Body of pancreas (tissue), 4 donors: ENCODE results near the gene STX18. TPM values are rescaled to one million over a fixed set of nuclear protein-coding genes. Genes with fewer than 3 reads are reported as not detected.
"Not testable (repeated sequence)": the region's sequence is repeated elsewhere in the genome, so short reads cannot be mapped to it uniquely, and the experiment has no call there.

Experiments used
- ATAC-seq: fragments of 150-250 bp; one replicate; pipeline ENCODE4 v1.9.1; 2016
- DNase-seq, 4 donors: peaks; one replicate each; pipeline ENCODE4 v3.0.0-alpha.2; 2019
- H3K27ac ChIP-seq, 4 donors: fragments of 200-600 bp; sonication (generic); 1 replicate in 3 of 4; 2 replicates in 1 of 4; pipeline versions ENCODE4 v1.5.1 to v1.6.1; 2016 to 2019; ENCODE audit warnings: mild to moderate bottlenecking in 1 of 4, mixed read lengths in 1 of 4, moderate library complexity in 1 of 4
- H3K27me3 ChIP-seq, 2 donors: fragments of 200-600 bp; sonication (generic); one replicate each; pipeline ENCODE4 v1.6.0; 2016; ENCODE audit warnings: mild to moderate bottlenecking in 1 of 2
- H3K36me3 ChIP-seq, 2 donors: fragments of 200-600 bp; sonication (generic); replicated peaks in 1 of 2; 2 replicates each; pipeline ENCODE4 v1.5.1; 2016; ENCODE audit warnings: low read depth in 2 of 2; ENCODE audit not compliant: insufficient read depth in 1 of 2
- H3K4me1 ChIP-seq: fragments of 200-600 bp; sonication (generic); one replicate; pipeline ENCODE4 v1.6.0; 2016
- H3K4me3 ChIP-seq, 2 donors: fragments of 200-600 bp; sonication (generic); 1 replicate in 1 of 2; 2 replicates in 1 of 2; pipeline ENCODE4 v1.5.1; 2016 to 2019
- H3K9me3 ChIP-seq, 3 donors: fragments of 200-600 bp; sonication (generic); 1 replicate in 2 of 3; 2 replicates in 1 of 3; pipeline ENCODE4 v1.5.1; 2016
- CTCF ChIP-seq, 7 experiments: fragments of 450-650 bp in 4 of 7; fragments of 200-600 bp in 3 of 7; sonication (generic) in 3 of 7; IDR thresholded peaks; one replicate each; pipeline ENCODE4 v1.5.1; 2016 to 2019; ENCODE audit warnings: antibody characterized with exemption in 7 of 7
- POLR2A ChIP-seq, 3 donors: fragments of 450-650 bp; IDR thresholded peaks; one replicate each; pipeline ENCODE4 v1.6.1; 2016; ENCODE audit warnings: antibody characterized with exemption in 3 of 3, mild to moderate bottlenecking in 2 of 3
- WGBS, 2 donors: methylation state at CpG; one replicate each; pipeline ENCODE4 v1.1.5; 2017; 5-methylcytosine and 5-hydroxymethylcytosine counted together
- intact Hi-C: fragments of 100-400 bp; cut with DNase I; formaldehyde crosslinking; loops from one replicate; pipeline ENCODE4 v1.15.1; 2023
- total RNA-seq, 2 donors: library from RNA; depleted of rRNA; stranded (reverse); fragments of >200 nt; gene quantifications; one replicate each; pipeline ENCODE4 v1.1.0, GENCODE V29; 2016

Gene STX18
- total RNA-seq, 2 donors from 2014 or later, result 13.5 to 53.4 TPM

DNA sequence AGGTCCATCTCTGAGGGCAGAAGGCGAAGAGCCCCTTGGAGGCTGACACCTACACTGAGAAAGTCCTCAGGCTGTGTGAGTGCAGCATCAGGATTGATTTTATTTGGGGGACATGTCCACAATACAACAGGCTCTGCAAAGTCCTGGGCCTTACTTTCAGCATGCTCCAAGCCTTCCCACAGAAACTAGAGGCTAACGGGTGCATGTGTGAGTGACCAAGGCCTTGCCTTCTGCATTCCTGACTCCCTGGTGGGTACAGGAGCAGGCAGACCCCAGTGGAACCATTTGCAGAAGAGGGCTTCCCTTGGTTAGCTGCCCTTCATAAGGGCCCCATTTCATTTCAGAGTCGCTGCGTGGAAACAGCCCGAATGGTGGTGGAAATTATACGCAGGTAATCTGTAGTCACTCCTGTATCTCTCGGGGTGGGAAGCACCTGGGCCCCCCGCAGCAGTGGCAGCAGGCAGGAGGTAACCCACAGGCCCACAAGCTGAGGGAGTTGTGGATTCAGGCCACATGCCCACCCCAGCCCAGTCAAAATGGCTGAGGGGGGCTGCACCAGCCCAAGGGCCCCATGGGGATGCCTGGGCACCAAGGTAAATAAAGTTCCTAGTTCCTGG is 117.2 kb downstream of the STX18 start:
- no peaks in the 10 kb centered on the region for H3K9me3 ChIP-seq
- H3K27ac ChIP-seq, result no peak overlapping the region
- TF ChIP-seq CTCF (IDR thresholded peaks at IDR 0.05) (no peak), POLR2A (IDR thresholded peaks at IDR 0.05) (no peak)
- no peak for ATAC-seq
- intact Hi-C loops, result no loop called here
- no peaks in the 10 kb centered on the region for H3K27me3 ChIP-seq
- 95 to 97% methylated on average over 8 of the region's 8 CpGs for WGBS, 2 donors
- no peak overlapping the region for H3K4me3 ChIP-seq
- H3K36me3 ChIP-seq, result peaks cover 0 to 29% of the 10 kb centered on the region in 2 donors
- DNase-seq, result no peak
- no peaks in the 10 kb centered on the region for H3K4me1 ChIP-seq

DNA sequence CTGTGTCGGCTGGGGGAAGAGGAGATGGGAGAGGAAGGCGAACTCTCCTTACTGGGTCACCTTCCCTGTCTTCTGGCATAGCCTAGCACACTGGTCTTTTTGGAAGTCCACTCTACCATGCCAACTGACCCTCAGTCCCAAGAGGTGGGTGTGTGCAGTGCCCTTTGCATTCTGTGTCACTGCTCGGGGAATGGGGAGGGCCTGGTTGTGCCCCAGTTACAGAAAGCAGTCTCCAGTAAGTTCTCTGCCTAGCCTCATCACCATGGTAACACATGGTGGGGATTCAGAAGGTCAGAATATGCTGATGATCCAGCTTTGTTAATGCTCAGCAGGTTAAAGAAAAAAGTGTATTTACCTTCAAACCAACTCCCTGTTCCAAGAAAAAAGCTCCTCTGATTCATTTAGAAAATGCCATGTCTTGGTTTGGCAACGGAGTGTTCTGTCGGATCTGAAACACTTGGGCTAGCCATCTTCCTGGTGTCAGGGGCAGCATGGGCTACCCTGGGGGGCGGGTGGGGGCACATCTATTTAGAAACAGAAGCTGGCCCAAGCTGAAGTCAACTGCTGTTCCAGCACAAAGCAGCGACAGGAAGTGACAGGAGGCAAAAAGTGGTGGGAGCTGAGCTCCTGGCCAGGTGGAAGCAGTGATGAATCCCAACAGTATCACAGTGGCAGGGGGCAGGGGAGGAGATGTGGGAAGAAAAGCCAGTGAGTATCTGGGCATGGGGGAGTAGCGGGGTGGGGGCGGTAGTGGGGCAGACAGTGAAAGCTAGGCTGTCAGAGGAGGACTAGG is 117.9 kb downstream of the STX18 start:
- intact Hi-C loops, result no loop called here
- WGBS, 2 donors, result 75 to 80% methylated on average over 8 to 9 of the region's 9 CpGs
- no peak overlapping the region for H3K27ac ChIP-seq
- H3K4me3 ChIP-seq, result no peak overlapping the region
- no peak for TF ChIP-seq CTCF (IDR thresholded peaks at IDR 0.05)
- TF ChIP-seq POLR2A (IDR thresholded peaks at IDR 0.05), result no peak
- no peaks in the 10 kb centered on the region for H3K4me1 ChIP-seq
- DNase-seq (no peak), ATAC-seq (no peak)
- H3K36me3 ChIP-seq, result peaks cover 0 to 36% of the 10 kb centered on the region in 2 donors
- H3K9me3 ChIP-seq, result no peaks in the 10 kb centered on the region
- no peaks in the 10 kb centered on the region for H3K27me3 ChIP-seq

- Histone ChIP-seq H3K27me3 (no peaks in the 10 kb centered on the region), H3K36me3 (peaks cover 0 to 37% of the 10 kb centered on the region in 2 donors), H3K9me3 (no peaks in the 10 kb centered on the region), H3K27ac (no peak overlapping the region), H3K4me1 (no peaks in the 10 kb centered on the region), H3K4me3 (no peak overlapping the region)
- ATAC-seq, result no peak
- TF ChIP-seq CTCF (IDR thresholded peaks at IDR 0.05) (no peak), POLR2A (IDR thresholded peaks at IDR 0.05) (no peak)
- intact Hi-C loops, result no loop called here
- 78 to 81% methylated on average over 12 of the region's 12 CpGs for WGBS, 2 donors
- DNase-seq, result no peak
Measured at GRCh38 chr4:4422856-4423499, 118.9 kb downstream of the STX18 start.

GRCh38 chr4:4422117-4422516 is 119.7 kb downstream of the STX18 start:
- H3K4me3 ChIP-seq, ATAC-seq, H3K4me1 ChIP-seq, H3K27me3 ChIP-seq, H3K9me3 ChIP-seq, intact Hi-C loops, DNase-seq, H3K27ac ChIP-seq: not testable (repeated sequence)
- WGBS, 2 donors, result 89 to 92% methylated on average over 7 of the region's 7 CpGs
- H3K36me3 ChIP-seq, result peaks cover 0 to 39% of the 10 kb centered on the region in 2 donors

GRCh38 chr4:4421356-4421755 is 120.5 kb downstream of the STX18 start:
- no peak overlapping the region for H3K4me3 ChIP-seq
- 91 to 97% methylated on average over 11 of the region's 11 CpGs for WGBS, 2 donors
- TF ChIP-seq CTCF (IDR thresholded peaks at IDR 0.05), result no peak
- TF ChIP-seq POLR2A (IDR thresholded peaks at IDR 0.05), result no peak
- intact Hi-C loops, result no loop called here
- peaks cover 0 to 39% of the 10 kb centered on the region in 2 donors for H3K36me3 ChIP-seq
- H3K27ac ChIP-seq, result no peak overlapping the region
- H3K27me3 ChIP-seq, result no peaks in the 10 kb centered on the region
- H3K4me1 ChIP-seq, result no peaks in the 10 kb centered on the region
- DNase-seq (no peak), ATAC-seq (no peak)
- H3K9me3 ChIP-seq, result no peaks in the 10 kb centered on the region
